C4-2B (cell line): ENCODE results near the gene MANEAL.

Experiments used
- CTCF ChIP-seq: fragments of 450-650 bp; conservative IDR thresholded peaks from 2 replicates; pipeline ENCODE4 v1.5.1; 2017; ENCODE audit warnings: mild to moderate bottlenecking
- ZFX ChIP-seq: fragments of 450-650 bp; IDR thresholded peaks from 2 replicates; pipeline ENCODE4 v1.6.1; 2017

- TF ChIP-seq CTCF (peak; percentile 96), ZFX (no peak)
Observed at GRCh38 chr1:37811027-37811655, 17.5 kb downstream of the MANEAL start.
